ENCODE measurements around the gene GPR42. TPM values are rescaled to one million over a fixed set of nuclear protein-coding genes. Genes with fewer than 3 reads are reported as not detected.

GPR42 gene
- total RNA-seq, 1 donor from 2014 or later: not detected

Other genes with a start within 250 kb of the GPR42 start
- gene LGI4, start 236.0 kb upstream of the GPR42 start, total RNA-seq: 15.5 TPM
- gene FXYD1, start 232.2 kb upstream of the GPR42 start, total RNA-seq: 50.2 TPM
- gene FXYD7, start 227.8 kb upstream of the GPR42 start, total RNA-seq: 0.62 TPM
- 136 TPM for gene FXYD5, start 216.3 kb upstream of the GPR42 start, total RNA-seq
- gene FAM187B, start 142.3 kb upstream of the GPR42 start, total RNA-seq: not detected
- gene LSR, start 122.1 kb upstream of the GPR42 start, total RNA-seq: 55.2 TPM
- gene USF2, start 102.1 kb upstream of the GPR42 start, total RNA-seq: 113 TPM
- 1.2 TPM for gene HAMP, start 88.5 kb upstream of the GPR42 start, total RNA-seq
- gene MAG, start 78.9 kb upstream of the GPR42 start, total RNA-seq: not detected
- 4.2 TPM for gene CD22, start 41.9 kb upstream of the GPR42 start, total RNA-seq
- not detected for gene FFAR1, start 23.2 kb upstream of the GPR42 start, total RNA-seq
- not detected for gene FFAR3, start 12.6 kb upstream of the GPR42 start, total RNA-seq
- gene FFAR2, start 77.2 kb downstream of the GPR42 start, total RNA-seq: 0.36 TPM
- gene KRTDAP, start 119.4 kb downstream of the GPR42 start, total RNA-seq: not detected
- gene DMKN, start 142.6 kb downstream of the GPR42 start, total RNA-seq: 131 TPM
- not detected for gene SBSN, start 157.2 kb downstream of the GPR42 start, total RNA-seq
- gene GAPDHS, start 162.4 kb downstream of the GPR42 start, total RNA-seq: not detected
- gene TMEM147, start 174.6 kb downstream of the GPR42 start, total RNA-seq: 113 TPM
- gene ATP4A, start 192.6 kb downstream of the GPR42 start, total RNA-seq: not detected
- not detected for gene PMIS2, start 215.1 kb downstream of the GPR42 start, total RNA-seq
- gene HAUS5, start 241.7 kb downstream of the GPR42 start, total RNA-seq: 19.2 TPM